ENCODE results near the gene MEN1. TPM values are rescaled to one million over a fixed set of nuclear protein-coding genes. Genes with fewer than 3 reads are reported as not detected.
A peak's percentile ranks its signal among the peaks of the same experiment; 100 is the strongest.
"Not testable (repeated sequence)": the region's sequence is repeated elsewhere in the genome, so short reads cannot be mapped to it uniquely, and the experiment has no call there.

Gene MEN1
- total and polyA plus RNA-seq, 4 donors, result 9.1 to 18.8 (median 16.3) TPM

- Histone ChIP-seq H3K36me3 (ENCODE audit: control insufficient read depth in 1 of 2, insufficient read depth in 2 of 2, low read length in 1 of 2) (peaks cover 2 to 3% of the 10 kb centered on the region in 2 donors), H3K4me3 (ENCODE audit: low read length in 2 of 2) (no peak overlapping the region), H3K27me3 (ENCODE audit: control insufficient read depth in 1 of 2, insufficient read depth in 2 of 2, low read length in 1 of 2) (no peaks in the 10 kb centered on the region), H3K27ac (ENCODE audit: low read depth in 1 of 2, low read length in 2 of 2) (no peak overlapping the region), H3K9me3 (ENCODE audit: control insufficient read depth, low read length) (no peaks in the 10 kb centered on the region), H3K4me1 (ENCODE audit: control insufficient read depth in 1 of 2, insufficient read depth in 2 of 2, low read length in 2 of 2) (no peaks in the 10 kb centered on the region)
- no peak for DNase-seq
- intact Hi-C loops (cut with DNase I), result loop anchor here (10.0 kb wide), 1 partner anchor 146 kb away; the partner anchor contains the start of gene BATF2 (in 2 of the 2)
- 81 to 87% methylated on average over 16 of the region's 16 CpGs for WGBS, 2 donors
- ATAC-seq (ENCODE audit: low FRiP score), result no peak
Measured at GRCh38 chr11:64848826-64849597, 38.7 kb upstream of the MEN1 start.

GRCh38 chr11:64848214-64848825 lies 38.0 kb upstream of the MEN1 start:
- no peak overlapping the region for H3K27ac ChIP-seq (ENCODE audit: low read depth in 1 of 2, low read length in 2 of 2)

GRCh38 chr11:64846998-64847666 lies 36.8 kb upstream of the MEN1 start:
- intact Hi-C loops (cut with DNase I), result loop anchor here (1.0 to 10.0 kb wide), 3 partner anchors 47 to 148 kb away; partner anchors contain the start of gene BATF2 (in 2 of the 2)
- 16 to 19% methylated on average over 13 of the region's 13 CpGs for WGBS, 2 donors
- peak; percentile 92 for ATAC-seq (ENCODE audit: low FRiP score)

More at GRCh38 chr11:64848214-64848825, 38.0 kb upstream of the MEN1 start:
- H3K4me3 ChIP-seq (ENCODE audit: low read length in 2 of 2), result no peak overlapping the region
- WGBS, 2 donors, result 78 to 79% methylated on average over 6 of the region's 6 CpGs
- H3K36me3 ChIP-seq (ENCODE audit: control insufficient read depth in 1 of 2, insufficient read depth in 2 of 2, low read length in 1 of 2), result peaks cover 0 to 2% of the 10 kb centered on the region in 2 donors
- H3K9me3 ChIP-seq (ENCODE audit: control insufficient read depth, low read length), result no peaks in the 10 kb centered on the region
- no peak for ATAC-seq (ENCODE audit: low FRiP score)
- no peaks in the 10 kb centered on the region for H3K4me1 ChIP-seq (ENCODE audit: control insufficient read depth in 1 of 2, insufficient read depth in 2 of 2, low read length in 2 of 2)
- no peak for DNase-seq
- H3K27me3 ChIP-seq (ENCODE audit: control insufficient read depth in 1 of 2, insufficient read depth in 2 of 2, low read length in 1 of 2), result no peaks in the 10 kb centered on the region
- intact Hi-C loops (cut with DNase I), result loop anchor here (10.0 kb wide), 1 partner anchor 146 kb away; the partner anchor contains the start of gene BATF2 (in 2 of the 2)

GRCh38 chr11:64845776-64846129 lies 35.4 kb upstream of the MEN1 start:
- H3K27me3 ChIP-seq (ENCODE audit: control insufficient read depth in 1 of 2, insufficient read depth in 2 of 2, low read length in 1 of 2); H3K36me3 ChIP-seq (ENCODE audit: control insufficient read depth in 1 of 2, insufficient read depth in 2 of 2, low read length in 1 of 2); ATAC-seq (ENCODE audit: low FRiP score); H3K9me3 ChIP-seq (ENCODE audit: control insufficient read depth, low read length); DNase-seq; H3K4me1 ChIP-seq (ENCODE audit: control insufficient read depth in 1 of 2, insufficient read depth in 2 of 2, low read length in 2 of 2); H3K4me3 ChIP-seq (ENCODE audit: low read length in 2 of 2); H3K27ac ChIP-seq (ENCODE audit: low read depth in 1 of 2, low read length in 2 of 2): not testable (repeated sequence)
- intact Hi-C loops (cut with DNase I), result loop anchor here (2.0 to 10.0 kb wide), 2 partner anchors 49 to 149 kb away; partner anchors contain the start of gene BATF2 (in 2 of the 2)
- 91 to 93% methylated on average over 8 of the region's 8 CpGs for WGBS, 2 donors

More at GRCh38 chr11:64846998-64847666, 36.8 kb upstream of the MEN1 start:
- no peak overlapping the region for H3K4me3 ChIP-seq (ENCODE audit: low read length in 2 of 2)
- no peaks in the 10 kb centered on the region for H3K36me3 ChIP-seq (ENCODE audit: control insufficient read depth in 1 of 2, insufficient read depth in 2 of 2, low read length in 1 of 2)
- no peaks in the 10 kb centered on the region for H3K9me3 ChIP-seq (ENCODE audit: control insufficient read depth, low read length)
- H3K27me3 ChIP-seq (ENCODE audit: control insufficient read depth in 1 of 2, insufficient read depth in 2 of 2, low read length in 1 of 2), result no peaks in the 10 kb centered on the region
- H3K4me1 ChIP-seq (ENCODE audit: control insufficient read depth in 1 of 2, insufficient read depth in 2 of 2, low read length in 2 of 2), result no peaks in the 10 kb centered on the region
- peak; percentile 95 to 99 for DNase-seq
- no peak overlapping the region for H3K27ac ChIP-seq (ENCODE audit: low read depth in 1 of 2, low read length in 2 of 2)

GRCh38 chr11:64845129-64845775 lies 34.9 kb upstream of the MEN1 start:
- H3K4me1 ChIP-seq (ENCODE audit: control insufficient read depth in 1 of 2, insufficient read depth in 2 of 2, low read length in 2 of 2), result no peaks in the 10 kb centered on the region
- ATAC-seq (ENCODE audit: low FRiP score) (no peak), DNase-seq (peak in 1 of 2 donors; percentile 34)
- H3K36me3 ChIP-seq (ENCODE audit: control insufficient read depth in 1 of 2, insufficient read depth in 2 of 2, low read length in 1 of 2), result no peaks in the 10 kb centered on the region
- no peak overlapping the region for H3K27ac ChIP-seq (ENCODE audit: low read depth in 1 of 2, low read length in 2 of 2)
- no peak overlapping the region for H3K4me3 ChIP-seq (ENCODE audit: low read length in 2 of 2)
- 28 to 31% methylated on average over 9 of the region's 9 CpGs for WGBS, 2 donors
- H3K9me3 ChIP-seq (ENCODE audit: control insufficient read depth, low read length), result no peaks in the 10 kb centered on the region
- intact Hi-C loops (cut with DNase I), result loop anchor here (10.0 kb wide), 1 partner anchor 150 kb away; the partner anchor contains the start of gene BATF2 (in 2 of the 2)
- no peaks in the 10 kb centered on the region for H3K27me3 ChIP-seq (ENCODE audit: control insufficient read depth in 1 of 2, insufficient read depth in 2 of 2, low read length in 1 of 2)

- intact Hi-C loops (cut with DNase I), result loop anchor here (10.0 kb wide), 1 partner anchor 150 kb away; the partner anchor contains the start of gene BATF2 (in 2 of the 2)
- peak; percentile 76 to 89 for DNase-seq
- Histone ChIP-seq H3K9me3 (ENCODE audit: control insufficient read depth, low read length) (no peaks in the 10 kb centered on the region), H3K36me3 (ENCODE audit: control insufficient read depth in 1 of 2, insufficient read depth in 2 of 2, low read length in 1 of 2) (no peaks in the 10 kb centered on the region), H3K4me3 (ENCODE audit: low read length in 2 of 2) (no peak within 1 kb of the TSS), H3K27me3 (ENCODE audit: control insufficient read depth in 1 of 2, insufficient read depth in 2 of 2, low read length in 1 of 2) (no peaks in the 10 kb centered on the region), H3K27ac (ENCODE audit: low read depth in 1 of 2, low read length in 2 of 2) (no peak within 1 kb of the TSS), H3K4me1 (ENCODE audit: control insufficient read depth in 1 of 2, insufficient read depth in 2 of 2, low read length in 2 of 2) (no peaks in the 10 kb centered on the region)
- peak; percentile 61 for ATAC-seq (ENCODE audit: low FRiP score)
- WGBS, 2 donors, result 3% methylated on average over 54 to 96 of the region's 96 CpGs
Measured at GRCh38 chr11:64844330-64845128, 34.2 kb upstream of the MEN1 start, which contains the start of gene CDC42BPG. Gene CDC42BPG (minus strand): TSS chr11:64844653. CDS start chr11:64844569, 84 bp downstream.

- no peak for DNase-seq
- H3K4me1 ChIP-seq (ENCODE audit: control insufficient read depth in 1 of 2, insufficient read depth in 2 of 2, low read length in 2 of 2), result no peaks in the 10 kb centered on the region
- intact Hi-C loops (cut with DNase I), result loop anchor here (10.0 kb wide), 1 partner anchor 151 kb away; the partner anchor contains the start of gene BATF2 (in 2 of the 2)
- no peaks in the 10 kb centered on the region for H3K9me3 ChIP-seq (ENCODE audit: control insufficient read depth, low read length)
- no peaks in the 10 kb centered on the region for H3K27me3 ChIP-seq (ENCODE audit: control insufficient read depth in 1 of 2, insufficient read depth in 2 of 2, low read length in 1 of 2)
- no peak overlapping the region for H3K4me3 ChIP-seq (ENCODE audit: low read length in 2 of 2)
- H3K36me3 ChIP-seq (ENCODE audit: control insufficient read depth in 1 of 2, insufficient read depth in 2 of 2, low read length in 1 of 2), result no peaks in the 10 kb centered on the region
- WGBS, 2 donors, result 67 to 71% methylated on average over 25 to 27 of the region's 27 CpGs
- no peak overlapping the region for H3K27ac ChIP-seq (ENCODE audit: low read depth in 1 of 2, low read length in 2 of 2)
- no peak for ATAC-seq (ENCODE audit: low FRiP score)
Measured at GRCh38 chr11:64843686-64844329, 33.5 kb upstream of the MEN1 start.

All from aorta (tissue), 5 donors.